H9 (cell line): ENCODE data around the gene ATP2C1. TPM values are rescaled to one million over a fixed set of nuclear protein-coding genes. Genes with fewer than 3 reads are reported as not detected.
A peak's percentile ranks its signal among the peaks of the same experiment; 100 is the strongest.
"Not testable (repeated sequence)": the region's sequence is repeated elsewhere in the genome, so short reads cannot be mapped to it uniquely, and the experiment has no call there.

Experiments used
- DNase-seq: peaks from one replicate; pipeline ENCODE4 v3.0.0-alpha.2; 2017
- H2AFZ ChIP-seq: one replicate; pipeline ENCODE4 v1.6.1; 2013; ENCODE audit warnings: mild to moderate bottlenecking, low read length, control low read depth, moderate library complexity
- H2AK5ac ChIP-seq: 2 replicates; pipeline ENCODE4 v1.6.1; 2013; ENCODE audit warnings: low read length, control low read depth, mixed read lengths; ENCODE audit not compliant: insufficient read length
- H2BK120ac ChIP-seq: one replicate; pipeline ENCODE4 v1.6.1; 2013; ENCODE audit warnings: low read depth, mild to moderate bottlenecking, low read length, control low read depth, inconsistent platforms; ENCODE audit not compliant: poor library complexity, severe bottlenecking
- H2BK12ac ChIP-seq: 2 replicates; pipeline ENCODE4 v1.6.1; 2013; ENCODE audit warnings: low read length, control low read depth, mixed read lengths, low read depth; ENCODE audit not compliant: insufficient read length
- H2BK15ac ChIP-seq: 2 replicates; pipeline ENCODE4 v1.6.1; 2013; ENCODE audit warnings: low read depth, low read length, control low read depth
- H2BK20ac ChIP-seq: one replicate; pipeline ENCODE4 v1.6.1; 2013; ENCODE audit warnings: low read depth, mild to moderate bottlenecking, low read length, control low read depth, inconsistent platforms; ENCODE audit not compliant: poor library complexity, severe bottlenecking
- H2BK5ac ChIP-seq: 2 replicates; pipeline ENCODE4 v1.6.1; 2013; ENCODE audit warnings: low read length, control low read depth, mixed read lengths; ENCODE audit not compliant: insufficient read length
- H3K14ac ChIP-seq: 2 replicates; pipeline ENCODE4 v1.6.1; 2013; ENCODE audit warnings: low read length, control low read depth; ENCODE audit not compliant: insufficient read depth
- H3K18ac ChIP-seq: 2 replicates; pipeline ENCODE4 v1.6.1; 2013; ENCODE audit warnings: low read depth, mild to moderate bottlenecking, mixed read lengths, low read length, control low read depth; ENCODE audit not compliant: insufficient read length
- H3K23ac ChIP-seq: 2 replicates; pipeline ENCODE4 v1.6.1; 2013; ENCODE audit warnings: low read length, control low read depth, mixed read lengths, low read depth; ENCODE audit not compliant: insufficient read length
- H3K23me2 ChIP-seq: 2 replicates; pipeline ENCODE4 v1.6.1; 2013; ENCODE audit warnings: low read depth, mild to moderate bottlenecking, mixed read lengths, low read length, control low read depth; ENCODE audit not compliant: insufficient read length, poor library complexity, severe bottlenecking
- H3K27ac ChIP-seq: 2 replicates; pipeline ENCODE4 v1.5.1; 2013; ENCODE audit warnings: low read length, control low read depth, mixed read lengths, low read depth; ENCODE audit not compliant: insufficient read length
- H3K27me3 ChIP-seq: 2 replicates; pipeline ENCODE4 v1.6.1; 2013; ENCODE audit warnings: low read length, control low read depth, inconsistent platforms; ENCODE audit not compliant: insufficient read depth
- H3K4ac ChIP-seq: 2 replicates; pipeline ENCODE4 v1.6.1; 2013; ENCODE audit warnings: low read depth, mild to moderate bottlenecking, control low read depth, inconsistent platforms, low read length, moderate library complexity
- H3K4me1 ChIP-seq: 2 replicates; pipeline ENCODE4 v1.6.1; 2013; ENCODE audit warnings: low read length, control low read depth, inconsistent platforms; ENCODE audit not compliant: insufficient read depth
- H3K4me2 ChIP-seq: 2 replicates; pipeline ENCODE4 v1.6.1; 2013; ENCODE audit warnings: low read length, control low read depth, mixed read lengths; ENCODE audit not compliant: insufficient read length, insufficient read depth
- H3K56ac ChIP-seq: 2 replicates; pipeline ENCODE4 v1.6.1; 2013; ENCODE audit warnings: low read depth, mild to moderate bottlenecking, mixed read lengths, low read length, control low read depth; ENCODE audit not compliant: insufficient read length
- H3K79me1 ChIP-seq: 2 replicates; pipeline ENCODE4 v1.6.1; 2013; ENCODE audit warnings: low read depth, mild to moderate bottlenecking, moderate library complexity, low read length, control low read depth, inconsistent platforms; ENCODE audit not compliant: insufficient read depth, poor library complexity, severe bottlenecking
- H3K79me2 ChIP-seq: 2 replicates; pipeline ENCODE4 v1.6.1; 2013; ENCODE audit warnings: low read length, control low read depth, inconsistent platforms; ENCODE audit not compliant: insufficient read depth
- H3K9ac ChIP-seq: 2 replicates; pipeline ENCODE4 v1.6.1; 2013; ENCODE audit warnings: low read length, control low read depth, mixed read lengths; ENCODE audit not compliant: insufficient read length; ENCODE audit errors: extremely low read depth
- H3K9me3 ChIP-seq: one replicate; pipeline ENCODE4 v1.6.1; 2013; ENCODE audit warnings: low read depth, low read length, inconsistent platforms; ENCODE audit not compliant: control insufficient read depth
- H3T11ph ChIP-seq: one replicate; pipeline ENCODE4 v1.6.1; 2013; ENCODE audit warnings: mild to moderate bottlenecking, low read length, control low read depth, inconsistent platforms
- H4K20me1 ChIP-seq: one replicate; pipeline ENCODE4 v1.6.1; 2013; ENCODE audit not compliant: control insufficient read depth, insufficient read length, insufficient read depth
- H4K5ac ChIP-seq: 2 replicates; pipeline ENCODE4 v1.6.1; 2013; ENCODE audit warnings: low read depth, mild to moderate bottlenecking, mixed read lengths, low read length, control low read depth; ENCODE audit not compliant: insufficient read length
- H4K8ac ChIP-seq: replicated peaks from 2 replicates; pipeline ENCODE4 v1.6.1; 2013; ENCODE audit warnings: low read length, control low read depth, mixed read lengths, low read depth; ENCODE audit not compliant: insufficient read length
- H4K91ac ChIP-seq: 2 replicates; pipeline ENCODE4 v1.6.1; 2013; ENCODE audit warnings: low read depth, mild to moderate bottlenecking, moderate library complexity, mixed read lengths, low read length, control low read depth; ENCODE audit not compliant: insufficient read length
- H3K27ac Mint-ChIP-seq, 3 experiments: 2 replicates in 2 of 3; 3 replicates in 1 of 3; pipeline ENCODE4 v1.8.0; 2020 to 2021; ENCODE audit warnings: mixed read lengths in 3 of 3, mild to moderate bottlenecking in 1 of 3, moderate library complexity in 1 of 3
- H3K27me3 Mint-ChIP-seq: 2 replicates; pipeline ENCODE4 v1.8.0; 2021; ENCODE audit warnings: low read depth, mild to moderate bottlenecking, moderate library complexity, mixed read lengths
- H3K36me3 Mint-ChIP-seq, 3 experiments: 2 replicates in 2 of 3; 3 replicates in 1 of 3; pipeline ENCODE4 v1.8.0; 2020 to 2021; ENCODE audit warnings: low read depth in 3 of 3, mixed read lengths in 3 of 3; ENCODE audit not compliant: insufficient read depth in 1 of 3
- H3K4me1 Mint-ChIP-seq, 2 experiments: 2 replicates each; pipeline ENCODE4 v1.8.0; 2020; ENCODE audit warnings: mixed read lengths in 2 of 2
- H3K4me3 Mint-ChIP-seq, 2 experiments: 2 replicates in 1 of 2; 3 replicates in 1 of 2; pipeline ENCODE4 v1.8.0; 2020 to 2021; ENCODE audit warnings: mild to moderate bottlenecking in 2 of 2, mixed read lengths in 2 of 2, moderate library complexity in 1 of 2
- H3K9me3 Mint-ChIP-seq, 2 experiments: 2 replicates in 1 of 2; 3 replicates in 1 of 2; pipeline ENCODE4 v1.8.0; 2020; ENCODE audit warnings: mild to moderate bottlenecking in 2 of 2, mixed read lengths in 2 of 2, moderate library complexity in 1 of 2
- CTCF ChIP-seq: fragments of 200-600 bp; sonication (generic); conservative IDR thresholded peaks from 3 replicates; pipeline ENCODE4 v1.8.0; 2021; ENCODE audit warnings: antibody characterized with exemption, mild to moderate bottlenecking
- WGBS: extraction: QIAGEN DNeasy Blood & Tissue Kit; methylation state at CpG from one replicate; pipeline ENCODE4 v1.1.7; 2013; ENCODE audit warnings: missing lambda C conversion rate, low lambda C conversion rate, mixed read lengths; ENCODE audit not compliant: insufficient read length; ENCODE audit errors: extremely low coverage; 5-methylcytosine and 5-hydroxymethylcytosine counted together
- total RNA-seq: library from RNA; stranded (reverse); gene quantifications from 2 replicates; pipeline ENCODE4 v1.2.1, GENCODE V29; 2021

The ATP2C1 gene
- total RNA-seq, 1 experiment from 2014 or later = 65.5 TPM

GRCh38 chr3:131038326-131038725 lies 144.4 kb downstream of the ATP2C1 start:
- no peak overlapping the region for H2BK12ac ChIP-seq
- no peaks in the 10 kb centered on the region for H4K20me1 ChIP-seq
- no peak overlapping the region for H2BK120ac ChIP-seq
- no peak overlapping the region for H3K56ac ChIP-seq
- H3K4me1 ChIP-seq = no peaks in the 10 kb centered on the region
- H3K27me3 Mint-ChIP-seq = no peaks in the 10 kb centered on the region
- DNase-seq = no peak
- H3K18ac ChIP-seq = no peak overlapping the region
- peaks cover 0 to 10% of the 10 kb centered on the region in 2 experiments; a peak in 2 of 4 replicates for H3K4me1 Mint-ChIP-seq
- no peaks in the 10 kb centered on the region for H3K79me2 ChIP-seq
- H3K27me3 ChIP-seq = no peaks in the 10 kb centered on the region
- H3K23me2 ChIP-seq = no peaks in the 10 kb centered on the region
- no peak overlapping the region for H3T11ph ChIP-seq
- H4K8ac ChIP-seq = no peak overlapping the region
- no peak overlapping the region for H2BK5ac ChIP-seq
- no peak overlapping the region for H3K27ac ChIP-seq
- no peak overlapping the region for H3K27ac Mint-ChIP-seq
- no peak overlapping the region for H4K5ac ChIP-seq
- no peak overlapping the region for H3K4me3 Mint-ChIP-seq
- no peak overlapping the region for H2AK5ac ChIP-seq
- no peak overlapping the region for H3K23ac ChIP-seq
- no peak overlapping the region for H3K14ac ChIP-seq
- peaks cover 0 to 2% of the 10 kb centered on the region in 2 experiments; a peak in 2 of 5 replicates for H3K9me3 Mint-ChIP-seq
- no peak overlapping the region for H3K4me2 ChIP-seq
- H2BK20ac ChIP-seq = no peak overlapping the region
- WGBS = no CpG with 5 or more reads among the region's 2 CpGs
- H3K9ac ChIP-seq = no peak overlapping the region
- no peak for TF ChIP-seq CTCF
- H2AFZ ChIP-seq = no peak overlapping the region
- H3K79me1 ChIP-seq = no peaks in the 10 kb centered on the region
- H3K36me3 Mint-ChIP-seq = peaks cover 0 to 9% (median 4%) of the 10 kb centered on the region in 3 experiments; a peak in 3 of 7 replicates
- H4K91ac ChIP-seq = no peak overlapping the region
- H2BK15ac ChIP-seq = no peak overlapping the region
- no peaks in the 10 kb centered on the region for H3K9me3 ChIP-seq
- H3K4ac ChIP-seq = no peak overlapping the region

GRCh38 chr3:131042271-131042985 lies 148.5 kb downstream of the ATP2C1 start:
- H3K18ac ChIP-seq, H3K27ac ChIP-seq, H2AK5ac ChIP-seq, H2BK5ac ChIP-seq, H3K79me1 ChIP-seq, H3K14ac ChIP-seq, H3K23me2 ChIP-seq, H3K27me3 Mint-ChIP-seq, H3K23ac ChIP-seq, H3T11ph ChIP-seq, H3K4me2 ChIP-seq, H2BK120ac ChIP-seq, H3K9me3 ChIP-seq, H3K27me3 ChIP-seq, H2BK12ac ChIP-seq, H3K27ac Mint-ChIP-seq, H3K56ac ChIP-seq, H2BK20ac ChIP-seq, H4K8ac ChIP-seq, H3K4me3 Mint-ChIP-seq, H3K9ac ChIP-seq, H3K4ac ChIP-seq, H4K5ac ChIP-seq, H2BK15ac ChIP-seq, H4K91ac ChIP-seq, H2AFZ ChIP-seq, H4K20me1 ChIP-seq, H3K4me1 ChIP-seq, H3K79me2 ChIP-seq: not testable (repeated sequence)
- peaks cover 7 to 16% of the 10 kb centered on the region in 2 experiments; a peak in 4 of 5 replicates for H3K9me3 Mint-ChIP-seq
- WGBS = no CpG with 5 or more reads among the region's 10 CpGs
- peaks cover 0 to 22% (median 17%) of the 10 kb centered on the region in 3 experiments; a peak in 4 of 7 replicates for H3K36me3 Mint-ChIP-seq
- DNase-seq = peak; percentile 59
- peaks cover 0 to 10% of the 10 kb centered on the region in 2 experiments; a peak in 2 of 4 replicates for H3K4me1 Mint-ChIP-seq
